ENCODE results near the gene FRMPD2. TPM values are rescaled to one million over a fixed set of nuclear protein-coding genes. Genes with fewer than 3 reads are reported as not detected.

The FRMPD2 gene
- total and polyA plus RNA-seq, 2 donors (not counting 3 experiments of a cell fraction or from before 2014, with no cell fraction given) = 0.42 TPM; not detected in 1

GRCh38 chr10:48249004-48249762 is 25.3 kb downstream of the FRMPD2 start:
- Histone ChIP-seq H3K9me1 (replicated peaks; ENCODE audit: control insufficient read depth, extremely low read depth, insufficient read depth, low read length) (no peaks in the 10 kb centered on the region), H3K9ac (replicated peaks; ENCODE audit: extremely low read depth, insufficient read depth, low read length) (no peak overlapping the region), H3K79me2 (ENCODE audit: control insufficient read depth, insufficient read depth, low read length) (no peaks in the 10 kb centered on the region), H3K36me3 (ENCODE audit: control insufficient read depth in 2 of 2, extremely low read depth in 1 of 2, insufficient read depth in 2 of 2, low read length in 2 of 2) (no peaks in the 10 kb centered on the region), H3K27ac (ENCODE audit: insufficient read depth, low read depth, low read length) (no peak overlapping the region), H3K9me3 (replicated peaks; ENCODE audit: control insufficient read depth, insufficient read depth, low read length) (no peaks in the 10 kb centered on the region), H4K20me1 (replicated peaks; ENCODE audit: control insufficient read depth, extremely low read depth, insufficient read depth, low read length) (no peaks in the 10 kb centered on the region), H3K4me3 (replicated peaks in 1 of 3; ENCODE audit: insufficient read depth in 1 of 3, low read depth in 1 of 3, low read length in 3 of 3) (no peak overlapping the region), H3K4me1 (ENCODE audit: control insufficient read depth, extremely low read depth, insufficient read depth, low read length) (peaks cover 8% of the 10 kb centered on the region), H2AFZ (ENCODE audit: low read depth, low read length) (no peak overlapping the region), H3K27me3 (ENCODE audit: control insufficient read depth in 2 of 2, insufficient read depth in 2 of 2, low read length in 2 of 2) (no peaks in the 10 kb centered on the region), H3K4me2 (ENCODE audit: insufficient read depth, low read length) (no peak overlapping the region)
- dilution Hi-C loops (cut with MboI; ENCODE audit: extremely low pct_ligation_motif_present, low sequenced_read_pairs) = no loop called here
- TF ChIP-seq POLR2AphosphoS5 (IDR thresholded peaks at IDR 0.05; ENCODE audit: insufficient read depth, low read depth, low read length) = no peak
- TF ChIP-seq, protein P1, sequence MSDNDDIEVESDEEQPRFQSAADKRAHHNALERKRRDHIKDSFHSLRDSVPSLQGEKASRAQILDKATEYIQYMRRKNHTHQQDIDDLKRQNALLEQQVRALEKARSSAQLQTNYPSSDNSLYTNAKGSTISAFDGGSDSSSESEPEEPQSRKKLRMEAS (IDR thresholded peaks at IDR 0.05; ENCODE audit: insufficient read depth, insufficient read length) = no peak
- TF ChIP-seq POLR2A (IDR thresholded peaks at IDR 0.05; ENCODE audit: low read depth, low read length) = no peak
- no peak for TF ChIP-seq EZH2 (IDR thresholded peaks at IDR 0.05; ENCODE audit: borderline replicate concordance, low read depth, low read length, severe bottlenecking)
- no peak for TF ChIP-seq GATA2 (IDR thresholded peaks at IDR 0.05; ENCODE audit: insufficient read depth, insufficient read length, low read depth, low read length)
- TF ChIP-seq MYC (IDR thresholded peaks at IDR 0.05; ENCODE audit: low read depth, low read length) = no peak
- TF ChIP-seq JUN (IDR thresholded peaks at IDR 0.05; ENCODE audit: borderline replicate concordance, insufficient read depth, insufficient read length, low read depth) = no peak
- TF ChIP-seq CTCF (IDR thresholded peaks at IDR 0.05; ENCODE audit: extremely low read depth in 1 of 2, insufficient read depth in 1 of 2, low read depth in 1 of 2, low read length in 2 of 2) = no peak
- TF ChIP-seq FOS (IDR thresholded peaks at IDR 0.05; ENCODE audit: borderline replicate concordance, insufficient read depth, low read length) = no peak
- POLR2A ChIA-PET = no interaction called here
- FAIRE-seq (no peak), DNase-seq (ENCODE audit: low read depth, low spot score) (no peak)
- BruUV-seq (replicated peaks) = no TSS peak
- CTCF ChIA-PET = interaction anchor here (1.0 kb wide), 1 partner anchor 14 kb away, joined by 3 read pairs; no protein-coding TSS in a partner anchor
- intact Hi-C loops (cut with micrococcal nuclease) = no loop called here

Data from endothelial cell of umbilical vein (primary cell).